Activated CD4-positive, CD25-positive, alpha-beta regulatory T cell treated with anti-CD3 and anti-CD28 coated beads, Interleukin-2, amount 50 U/mL, for 72 hours (primary cell): ENCODE results near the gene ANKH.

Experiments
- DNase-seq: peaks from one replicate; pipeline ENCODE4 v3.0.0; 2021

Gene ANKH

DNA sequence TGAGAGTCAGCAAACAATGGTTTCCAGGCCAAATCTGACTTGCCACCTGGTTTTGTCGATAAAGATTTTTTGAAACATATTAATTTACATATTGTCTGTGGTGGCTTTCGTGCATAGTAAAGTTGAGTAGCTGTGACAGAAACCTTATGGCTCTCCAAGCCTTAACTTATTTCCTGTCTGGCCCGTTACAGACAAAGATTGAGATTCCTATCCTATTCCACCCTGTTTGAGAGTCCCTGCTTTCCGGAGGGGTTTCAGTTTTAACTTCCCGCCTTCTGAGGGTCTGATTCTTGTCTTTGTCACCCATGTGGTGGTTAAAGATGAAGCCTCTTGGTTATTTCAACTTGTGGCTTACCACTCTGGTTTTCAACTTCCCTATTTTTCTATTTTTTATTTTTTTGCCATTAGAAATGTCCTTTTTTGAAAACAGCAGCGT is 195.7 kb downstream of the ANKH start:
- DNase-seq: no peak

- DNase-seq: no peak
Observed at GRCh38 chr5:14674983-14675854, 196.4 kb downstream of the ANKH start.

- DNase-seq: no peak
Observed at GRCh38 chr5:14673443-14673842, 198.1 kb downstream of the ANKH start.

DNA sequence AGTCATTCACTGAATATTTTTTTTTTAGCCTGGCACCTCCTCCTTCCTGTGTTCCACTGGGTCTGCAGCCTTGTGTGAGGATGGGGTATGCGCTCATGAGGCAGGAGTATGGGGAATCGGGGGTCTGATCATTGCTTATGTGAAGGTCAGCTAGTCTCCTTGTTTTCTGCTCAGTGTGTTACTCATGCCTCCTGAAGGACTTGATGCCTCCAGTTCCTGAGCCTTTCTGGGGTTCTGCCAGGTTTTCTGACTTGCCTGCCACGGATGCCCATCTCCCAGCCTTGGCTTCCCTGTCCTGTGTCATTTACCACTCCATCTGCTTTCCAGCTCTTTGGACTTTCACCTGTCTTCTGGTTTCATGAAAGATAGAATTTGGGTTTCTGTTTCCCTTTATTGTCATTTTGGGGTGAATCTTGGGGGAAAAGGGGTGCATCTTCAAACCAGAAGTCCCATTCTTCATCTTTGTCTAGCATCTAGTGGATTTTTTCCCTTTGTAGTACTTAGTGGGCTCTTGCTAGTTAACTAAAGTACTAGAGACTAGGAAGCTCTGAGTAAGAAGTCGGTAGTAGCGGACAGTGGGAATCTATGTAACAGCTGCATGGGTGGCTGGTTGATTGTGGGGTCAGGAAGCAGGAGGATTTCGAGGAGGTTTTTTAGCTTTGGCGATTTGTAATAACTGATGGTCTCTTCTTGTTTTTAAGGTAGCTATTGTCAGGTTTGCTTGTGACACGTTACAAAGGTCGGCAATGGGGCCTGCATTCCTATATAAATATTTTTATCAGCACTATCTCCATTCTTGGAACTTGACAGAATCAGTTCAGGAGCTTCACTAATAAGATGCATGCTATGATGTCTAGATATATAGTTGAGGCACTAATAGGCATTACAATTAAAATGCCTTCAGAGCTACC is 198.8 kb downstream of the ANKH start:
- DNase-seq: no peak

GRCh38 chr5:14672082-14672481 is 199.5 kb downstream of the ANKH start:
- DNase-seq: no peak

DNA sequence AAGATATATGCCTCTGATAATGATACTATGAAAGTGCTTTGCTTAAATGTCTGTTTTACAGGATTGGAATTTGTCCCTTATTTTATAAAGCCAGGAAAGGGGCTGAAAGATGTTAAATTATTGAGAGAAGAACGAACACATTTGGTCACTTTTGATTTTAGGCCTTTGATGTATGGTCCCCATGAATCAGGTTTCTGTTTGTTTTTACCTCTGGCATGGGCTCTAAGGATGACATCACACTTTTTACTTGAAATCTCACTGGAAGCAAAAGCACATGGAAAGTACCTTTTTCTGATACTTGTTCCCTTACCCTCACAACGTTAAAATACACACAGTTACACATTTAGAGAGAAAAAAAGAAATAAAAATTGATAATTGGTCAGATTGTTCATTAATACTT is 200.2 kb downstream of the ANKH start:
- no peak for DNase-seq

- no peak for DNase-seq
Observed at GRCh38 chr5:14669975-14670374, 201.6 kb downstream of the ANKH start.

DNA sequence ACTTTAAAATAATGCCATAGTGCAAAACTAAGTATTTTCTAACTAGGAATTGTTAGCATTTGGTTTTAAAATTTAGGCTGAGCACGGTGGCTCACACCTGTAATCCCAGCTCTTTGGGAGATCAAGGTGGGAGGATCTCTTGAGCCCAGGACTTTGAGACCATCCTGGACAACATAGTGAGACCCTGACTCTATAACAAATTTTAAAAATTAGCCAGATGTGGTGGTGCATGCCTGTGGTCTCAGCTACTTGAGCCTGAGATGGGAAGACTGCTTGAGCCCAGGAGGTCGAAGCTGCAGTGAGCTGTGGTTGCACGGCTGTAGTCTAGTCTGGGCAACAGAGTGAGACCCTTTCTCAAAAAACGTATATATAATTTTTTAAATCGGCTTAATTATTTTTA is 202.2 kb downstream of the ANKH start:
- DNase-seq: no peak

- no peak for DNase-seq
Observed at GRCh38 chr5:14668181-14668591, 203.4 kb downstream of the ANKH start.

GRCh38 chr5:14667770-14668169 is 203.8 kb downstream of the ANKH start:
- no peak for DNase-seq

GRCh38 chr5:14667290-14667689 is 204.3 kb downstream of the ANKH start:
- DNase-seq: no peak

DNA sequence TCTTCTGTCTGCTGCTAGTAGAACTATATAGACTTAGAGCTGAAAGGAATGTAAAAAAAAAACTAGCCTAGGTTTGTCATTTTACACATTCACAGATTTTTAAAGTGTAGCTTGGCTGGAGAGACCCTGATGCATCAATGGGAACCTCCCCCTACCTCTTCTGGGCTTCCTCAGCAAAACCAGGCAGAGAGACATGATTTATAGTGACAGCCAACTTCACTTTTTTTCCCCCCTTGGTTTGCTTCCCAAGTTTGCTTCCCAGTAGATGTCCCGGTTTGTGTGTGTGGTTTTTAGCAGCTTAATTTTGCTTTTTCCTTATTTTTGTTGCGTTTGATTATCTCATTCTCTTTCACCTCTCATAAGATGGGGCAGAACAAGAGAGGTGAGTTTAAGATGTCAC is 205.2 kb downstream of the ANKH start:
- DNase-seq: no peak

DNA sequence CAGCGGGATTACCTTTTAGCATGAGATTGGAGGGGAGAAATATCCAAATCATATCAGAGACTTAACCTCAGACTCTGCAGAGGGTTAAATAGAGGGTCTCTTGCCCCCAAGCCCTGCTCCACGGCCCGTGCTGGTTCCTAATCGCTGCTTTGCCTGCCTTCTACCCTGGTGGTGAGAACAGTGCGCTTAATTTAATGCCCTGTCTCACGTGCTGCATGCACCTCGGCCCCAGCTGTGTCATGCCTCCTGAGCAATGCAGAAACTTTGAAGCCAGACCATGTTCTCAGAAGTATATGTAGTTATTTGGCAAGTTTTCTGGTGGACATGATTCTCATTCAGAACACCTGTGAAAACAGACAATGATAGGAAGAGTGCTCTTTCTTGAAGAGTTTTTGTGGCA is 205.6 kb downstream of the ANKH start:
- no peak for DNase-seq

DNA sequence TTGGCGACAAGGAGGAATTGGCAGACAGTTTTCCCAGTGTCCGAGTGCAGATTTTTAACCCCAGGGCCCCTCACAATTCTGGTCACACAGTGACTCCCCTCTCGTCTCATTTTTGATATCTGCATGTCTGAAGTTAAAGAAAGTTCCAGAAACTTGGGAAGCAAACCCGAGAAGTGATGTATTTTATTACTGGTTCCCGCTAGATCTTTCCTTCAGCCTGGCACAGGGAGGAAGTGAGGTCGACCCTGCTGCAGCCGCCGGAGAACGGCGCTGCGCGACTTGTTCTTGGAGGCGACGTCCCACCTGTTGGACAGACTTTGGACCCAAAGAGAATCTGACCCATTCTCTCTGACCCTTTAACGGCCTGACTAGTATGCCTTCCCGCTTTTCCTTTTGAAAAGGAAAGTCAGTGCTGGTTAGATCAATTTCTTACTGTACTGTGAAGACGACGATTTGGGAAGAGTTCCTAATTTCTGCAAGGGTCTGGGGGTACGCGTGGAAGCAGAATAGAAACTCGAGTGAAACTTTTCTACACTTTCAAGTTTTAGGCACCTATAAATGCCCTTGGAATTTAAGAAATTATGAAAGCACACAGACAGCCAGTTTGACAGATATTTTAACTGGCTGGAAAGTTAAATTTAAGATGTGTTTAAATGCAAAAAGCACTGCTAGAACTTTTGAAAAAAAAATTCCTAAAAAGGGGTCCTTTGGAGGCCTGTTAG is 206.3 kb downstream of the ANKH start:
- no peak for DNase-seq

DNA sequence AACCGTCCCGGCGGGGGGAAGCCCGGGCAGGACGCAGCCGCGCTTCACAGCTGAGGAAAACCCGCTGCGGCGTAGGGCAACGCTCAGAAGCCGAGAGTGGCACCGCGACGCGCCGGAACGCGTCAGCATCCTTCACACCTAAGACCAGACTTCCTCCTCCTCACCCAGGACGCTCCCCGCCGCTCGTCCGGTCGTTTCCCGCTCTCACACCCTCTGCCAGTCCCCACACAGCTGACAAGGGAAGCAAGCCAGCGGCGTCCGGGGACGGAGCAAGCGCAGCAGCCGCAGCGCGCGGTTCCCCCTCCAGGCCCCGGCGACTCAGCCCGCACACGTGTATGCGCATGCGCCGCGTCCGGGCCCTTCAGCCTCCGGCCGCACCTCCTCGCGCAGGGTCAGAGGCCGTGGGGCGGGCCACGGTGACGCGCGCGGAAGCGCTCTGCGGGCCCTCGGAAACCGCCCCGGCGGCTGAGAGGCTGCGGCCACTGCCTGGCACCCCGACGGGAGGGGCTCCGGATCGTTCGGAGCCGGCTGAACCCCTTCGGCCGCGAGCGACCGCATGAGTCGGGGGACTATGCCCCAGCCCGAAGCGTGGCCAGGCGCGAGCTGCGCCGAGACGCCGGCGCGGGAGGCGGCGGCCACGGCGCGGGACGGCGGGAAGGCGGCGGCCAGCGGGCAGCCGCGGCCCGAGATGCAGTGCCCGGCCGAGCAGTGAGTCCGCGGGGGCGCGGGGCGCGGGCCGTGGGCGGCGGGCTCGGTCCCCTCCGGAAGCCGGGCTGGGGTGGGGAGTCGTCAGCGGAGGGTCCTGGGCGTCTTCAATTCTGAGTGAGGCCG is 207.1 kb downstream of the ANKH start, which contains the start of gene OTULIN:
TSS of gene OTULIN (plus strand) at position 449 of the 831 bp plus-strand sequence. CDS start at position 557, 108 bp downstream.
- DNase-seq: peak; percentile 90

DNA sequence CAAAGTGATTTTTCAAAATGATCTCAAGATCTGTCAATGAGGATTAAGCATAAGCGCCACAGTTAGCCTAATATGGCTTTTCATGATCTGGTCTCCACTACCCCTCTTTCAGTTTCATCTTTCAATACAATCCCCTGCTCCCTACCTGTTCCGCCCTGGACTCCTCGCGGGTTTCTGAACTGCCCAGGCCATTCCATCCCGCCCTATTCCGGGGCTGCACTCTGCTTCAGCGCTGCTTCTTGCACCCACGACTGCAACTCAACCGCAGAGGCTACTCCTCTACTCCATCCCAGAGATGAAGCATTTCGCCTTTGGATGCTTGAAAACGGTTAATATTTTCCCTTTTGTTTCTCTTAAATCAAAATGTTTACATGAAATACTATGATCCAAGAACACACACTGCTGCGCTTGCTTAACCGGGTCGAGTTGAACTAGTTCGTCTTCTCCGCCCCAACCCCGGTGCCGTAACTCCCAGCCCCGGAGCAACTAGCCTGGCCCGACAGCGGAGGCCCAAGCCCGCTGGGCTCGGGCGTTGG is 207.8 kb downstream of the ANKH start:
- DNase-seq: peak; percentile 43

- no peak for DNase-seq
Observed at GRCh38 chr5:14662721-14663260, 208.8 kb downstream of the ANKH start.

DNA sequence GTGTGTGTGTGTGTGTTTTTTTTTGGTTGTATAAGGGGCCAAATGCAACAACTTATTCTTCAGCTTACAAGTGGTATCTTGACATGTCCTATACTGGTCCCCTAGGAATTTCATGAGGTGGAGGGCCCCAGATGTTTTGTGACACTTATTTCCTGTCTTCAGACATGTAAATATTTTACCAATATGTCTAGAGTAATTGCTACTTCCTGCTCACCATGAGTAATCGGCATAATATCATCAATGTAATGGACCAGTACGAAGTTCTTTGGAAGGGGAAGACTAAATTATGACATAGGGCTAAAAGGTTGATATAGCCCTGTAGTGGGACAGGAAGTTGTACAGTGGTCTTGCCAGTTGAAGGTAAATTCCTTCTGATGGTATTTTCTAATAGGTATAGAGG is 210.7 kb downstream of the ANKH start:
- DNase-seq: no peak

DNA sequence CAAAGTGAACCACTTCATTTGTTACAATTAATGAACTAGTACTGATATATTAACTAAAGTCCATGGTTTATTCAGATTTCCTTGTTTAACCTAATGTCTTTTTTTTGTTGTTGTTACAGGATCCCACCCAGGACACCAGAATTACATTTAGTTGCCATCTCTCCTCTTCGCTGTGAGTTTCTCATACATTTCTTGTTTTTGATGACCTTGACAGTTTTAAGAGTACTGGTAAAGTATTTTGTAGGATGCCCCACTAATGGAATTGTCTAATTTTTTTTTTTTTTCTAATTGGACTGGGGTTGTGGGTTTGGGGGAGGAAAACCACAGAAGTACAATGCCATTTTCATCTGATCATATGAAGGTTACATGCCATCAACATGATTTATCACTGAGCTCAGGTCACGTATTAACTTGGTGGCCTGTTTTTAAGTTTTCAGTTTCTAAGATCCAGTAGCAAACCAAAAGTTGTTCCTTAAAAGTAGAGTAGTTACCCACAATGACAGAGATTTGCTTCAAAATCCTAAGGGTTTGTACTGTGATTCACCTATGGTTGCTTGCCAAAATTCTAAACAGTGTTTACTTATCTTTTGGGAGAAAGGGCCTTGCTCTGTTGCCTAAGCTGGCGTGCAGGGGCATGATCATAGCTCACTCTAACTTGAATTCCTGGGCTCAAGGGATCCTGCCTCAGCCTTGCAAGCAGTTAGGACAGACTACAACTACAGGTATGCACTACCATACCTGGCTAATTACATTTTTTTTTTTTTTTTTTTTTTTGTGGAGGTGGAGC is 211.6 kb downstream of the ANKH start:
- no peak for DNase-seq

- DNase-seq: no peak
Observed at GRCh38 chr5:14656898-14657297, 214.7 kb downstream of the ANKH start.
